ENCODE results near the gene PTGER1. TPM values are rescaled to one million over a fixed set of nuclear protein-coding genes. Genes with fewer than 3 reads are reported as not detected.

The PTGER1 gene
- total RNA-seq, 4 donors from 2014 or later, result 1.5 TPM; not detected in 3

DNA sequence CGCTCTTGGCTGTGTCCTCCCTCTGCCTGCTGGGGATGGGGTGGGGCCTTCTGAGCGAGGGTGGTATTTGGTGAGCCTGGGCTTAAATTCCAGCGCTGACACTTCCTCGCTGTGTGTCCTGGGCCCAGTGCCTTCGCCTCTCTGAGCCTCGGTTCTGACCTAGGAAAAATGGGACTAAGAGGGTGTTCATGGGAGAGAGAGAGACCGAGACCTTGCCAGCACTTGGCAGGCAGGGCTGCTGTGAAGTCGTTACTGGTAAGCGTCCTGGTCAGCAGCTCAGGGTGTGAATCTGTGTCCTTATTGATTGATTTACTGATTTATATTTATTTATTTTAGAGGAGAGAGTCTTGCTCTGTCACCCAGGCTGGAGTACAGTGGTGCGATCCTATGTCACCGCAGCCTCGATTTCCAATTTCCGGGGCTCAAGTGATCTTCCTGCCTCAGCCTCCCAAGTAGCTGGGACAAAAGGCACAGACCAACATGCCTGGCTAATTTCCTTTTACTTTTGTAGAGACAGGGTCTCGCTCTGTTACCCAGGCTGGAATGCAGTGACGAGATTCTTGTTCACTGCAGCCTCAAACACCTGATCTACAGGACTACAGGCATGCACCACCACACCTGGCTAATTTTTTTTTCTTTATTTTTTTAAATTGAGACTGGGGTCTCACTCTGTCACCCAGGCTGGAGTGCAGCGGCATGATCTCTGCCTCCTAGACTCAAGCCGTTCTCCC, 39.7 kb downstream of the PTGER1 start:
- no peaks in the 10 kb centered on the region for H3K27me3 ChIP-seq
- H3K4me3 ChIP-seq (replicated peaks in 1 of 3), result no peak overlapping the region
- no peak for TF ChIP-seq POLR2A (IDR thresholded peaks at IDR 0.05)
- TF ChIP-seq, protein P1, sequence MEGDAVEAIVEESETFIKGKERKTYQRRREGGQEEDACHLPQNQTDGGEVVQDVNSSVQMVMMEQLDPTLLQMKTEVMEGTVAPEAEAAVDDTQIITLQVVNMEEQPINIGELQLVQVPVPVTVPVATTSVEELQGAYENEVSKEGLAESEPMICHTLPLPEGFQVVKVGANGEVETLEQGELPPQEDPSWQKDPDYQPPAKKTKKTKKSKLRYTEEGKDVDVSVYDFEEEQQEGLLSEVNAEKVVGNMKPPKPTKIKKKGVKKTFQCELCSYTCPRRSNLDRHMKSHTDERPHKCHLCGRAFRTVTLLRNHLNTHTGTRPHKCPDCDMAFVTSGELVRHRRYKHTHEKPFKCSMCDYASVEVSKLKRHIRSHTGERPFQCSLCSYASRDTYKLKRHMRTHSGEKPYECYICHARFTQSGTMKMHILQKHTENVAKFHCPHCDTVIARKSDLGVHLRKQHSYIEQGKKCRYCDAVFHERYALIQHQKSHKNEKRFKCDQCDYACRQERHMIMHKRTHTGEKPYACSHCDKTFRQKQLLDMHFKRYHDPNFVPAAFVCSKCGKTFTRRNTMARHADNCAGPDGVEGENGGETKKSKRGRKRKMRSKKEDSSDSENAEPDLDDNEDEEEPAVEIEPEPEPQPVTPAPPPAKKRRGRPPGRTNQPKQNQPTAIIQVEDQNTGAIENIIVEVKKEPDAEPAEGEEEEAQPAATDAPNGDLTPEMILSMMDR (IDR thresholded peaks at IDR 0.05), result no peak
- 72 to 73% methylated on average over 15 of the region's 17 CpGs for WGBS, 2 donors
- no peak for DNase-seq
- H3K27ac ChIP-seq, result peak overlapping the region in 2 of 3 donors; percentile 67 to 72
- H3K36me3 ChIP-seq, result no peaks in the 10 kb centered on the region
- peaks cover 8 to 17% of the 10 kb centered on the region in 2 donors for H3K4me1 ChIP-seq
- no peaks in the 10 kb centered on the region for H3K9me3 ChIP-seq
- intact Hi-C loops (cut with DNase I), result no loop called here

DNA sequence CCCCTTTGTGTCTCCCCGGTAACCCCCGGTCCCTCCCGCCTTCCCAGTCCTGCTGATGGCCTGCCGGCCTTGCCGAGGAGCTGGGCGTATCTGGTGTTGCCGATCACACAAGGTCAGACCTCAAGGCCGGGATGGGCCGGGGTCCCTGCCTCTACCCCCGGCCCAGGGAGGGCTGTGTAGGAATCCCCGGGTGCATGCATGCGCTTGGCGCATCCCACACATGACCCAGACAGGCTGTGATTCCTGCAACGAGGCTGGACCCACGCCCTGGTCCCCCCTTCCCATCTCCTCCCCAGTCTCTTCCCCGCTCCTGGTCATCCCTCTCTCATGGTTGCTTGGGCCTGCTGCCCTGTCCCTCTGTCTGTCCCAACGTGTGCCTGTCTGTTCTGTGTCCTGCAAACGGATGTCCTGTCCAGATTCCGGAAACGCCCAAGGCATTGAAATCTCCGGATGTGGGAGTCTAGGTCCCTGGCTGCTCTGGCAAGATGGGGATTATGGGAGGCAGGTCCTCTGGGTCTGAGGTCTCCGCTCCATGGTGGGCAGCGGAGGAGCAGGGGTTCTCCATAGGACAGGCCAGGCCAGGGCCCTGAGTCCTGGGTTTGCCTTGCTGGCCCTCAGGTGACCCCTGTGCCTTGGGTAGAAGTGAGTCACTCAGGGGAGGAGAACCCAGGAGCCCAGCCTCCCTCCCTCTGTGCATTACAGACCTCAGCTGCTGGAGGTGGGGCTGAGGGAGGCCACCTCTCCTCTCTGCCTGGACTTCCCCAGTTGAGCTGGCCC, 40.4 kb downstream of the PTGER1 start:
- Histone ChIP-seq H3K9me3 (no peaks in the 10 kb centered on the region), H3K4me1 (peaks cover 8 to 17% of the 10 kb centered on the region in 2 donors), H3K4me3 (replicated peaks in 1 of 3) (peak overlapping the region in 1 of 3 donors; percentile 79), H3K27ac (peak overlapping the region; percentile 52 to 72 (median 67)), H3K27me3 (no peaks in the 10 kb centered on the region), H3K36me3 (no peaks in the 10 kb centered on the region)
- TF ChIP-seq, protein P1 (IDR thresholded peaks at IDR 0.05), result no peak
- no peak for TF ChIP-seq POLR2A (IDR thresholded peaks at IDR 0.05)
- intact Hi-C loops (cut with DNase I), result no loop called here
- DNase-seq, result peak; percentile 18 to 36
- 47 to 71% methylated on average over 19 to 23 of the region's 23 CpGs for WGBS, 2 donors

GRCh38 chr19:14433554-14434501, 41.3 kb downstream of the PTGER1 start:
- Histone ChIP-seq H3K36me3 (no peaks in the 10 kb centered on the region), H3K4me1 (peaks cover 8 to 17% of the 10 kb centered on the region in 2 donors), H3K27ac (peak overlapping the region; percentile 52 to 72 (median 67)), H3K27me3 (no peaks in the 10 kb centered on the region), H3K4me3 (replicated peaks in 1 of 3) (peak overlapping the region; percentile 31 to 79 (median 63)), H3K9me3 (no peaks in the 10 kb centered on the region)
- DNase-seq, result peak; percentile 58 to 65
- WGBS, 2 donors, result 6 to 46% methylated on average over 4 to 17 of the region's 52 CpGs
- intact Hi-C loops (cut with DNase I), result no loop called here
- no peak for TF ChIP-seq POLR2A (IDR thresholded peaks at IDR 0.05)
- TF ChIP-seq, protein P1 (IDR thresholded peaks at IDR 0.05), result peak in 1 of 6 experiments; percentile 8

DNA sequence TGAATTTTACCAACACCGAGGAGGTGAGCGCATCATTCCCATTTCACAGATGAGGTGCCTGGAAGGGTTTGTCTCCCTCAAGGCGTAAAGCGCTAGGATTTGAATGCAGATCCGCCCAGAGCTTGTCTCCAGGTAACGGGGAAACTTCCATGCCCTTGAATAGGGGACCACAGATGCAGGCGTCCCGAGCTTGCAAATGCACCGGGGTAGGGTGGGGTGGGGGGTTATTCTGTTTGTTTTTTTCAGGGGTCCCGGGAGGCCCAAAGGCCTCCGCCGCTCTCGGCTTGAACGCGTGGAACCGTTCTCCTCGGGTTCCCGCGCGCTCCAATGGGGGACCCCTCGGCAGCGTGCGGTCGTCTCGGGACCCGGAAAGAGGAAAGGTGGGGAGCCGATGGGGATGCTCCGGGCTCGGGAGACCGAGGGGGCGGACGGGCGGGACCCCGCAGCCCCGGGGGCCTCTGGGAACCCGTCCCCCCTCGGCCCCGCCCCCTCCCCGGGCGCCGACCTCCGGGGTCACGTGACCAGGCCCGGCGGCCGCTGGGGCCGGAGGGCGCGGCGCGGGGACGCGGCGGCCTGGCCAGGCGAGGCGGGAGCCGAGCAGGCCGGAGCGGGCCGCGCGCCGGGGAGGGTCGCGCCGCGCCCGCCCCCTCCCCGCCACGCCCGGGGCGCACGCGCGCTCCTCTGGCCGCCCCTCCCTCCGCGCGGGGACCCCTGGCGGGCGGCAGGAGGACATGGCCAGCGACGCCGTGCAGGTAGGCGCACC, 42.2 kb downstream of the PTGER1 start, which contains the start of gene PKN1:
Gene PKN1, plus strand, starts transcription at position 516 of the 763 bp plus-strand sequence. Its CDS starts 216 bp downstream, at position 732.
- TF ChIP-seq POLR2A (IDR thresholded peaks at IDR 0.05), result peak in 1 of 2 donors; percentile 36
- TF ChIP-seq, protein P1 (IDR thresholded peaks at IDR 0.05), result no peak
- 7 to 18% methylated on average over 3 to 22 of the region's 85 CpGs for WGBS, 2 donors
- H3K9me3 ChIP-seq, result no peaks in the 10 kb centered on the region
- H3K4me1 ChIP-seq, result peaks cover 8 to 17% of the 10 kb centered on the region in 2 donors
- peak; percentile 48 to 57 for DNase-seq
- H3K27me3 ChIP-seq, result no peaks in the 10 kb centered on the region
- H3K4me3 ChIP-seq (replicated peaks in 1 of 3), result peak within 1 kb of the TSS; percentile 31 to 79 (median 63)
- intact Hi-C loops (cut with DNase I), result no loop called here
- no peaks in the 10 kb centered on the region for H3K36me3 ChIP-seq
- peak within 1 kb of the TSS; percentile 52 to 72 (median 67) for H3K27ac ChIP-seq

Data from thyroid gland (tissue), 4 donors.